ENCODE measurements around the gene SNRPB2.

DNA sequence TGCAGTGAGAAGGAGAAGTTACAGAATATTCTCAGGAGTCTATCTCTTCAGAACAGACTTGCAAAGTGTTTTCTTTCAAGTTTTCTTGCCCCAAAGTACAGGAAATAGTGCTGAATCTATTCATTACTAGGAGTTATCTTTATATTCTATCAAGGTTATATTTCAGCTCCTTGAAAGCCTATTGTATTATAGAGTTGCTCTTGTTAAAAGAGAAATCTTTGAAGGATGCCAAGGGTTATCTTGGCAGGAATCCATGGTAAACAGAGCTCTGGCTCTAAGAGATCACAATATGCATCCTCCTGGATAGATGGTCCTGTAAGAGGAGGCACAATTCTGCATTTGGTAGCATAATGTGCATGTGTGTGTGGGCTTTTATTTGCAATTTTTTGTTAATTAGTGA is 21.2 kb upstream of the SNRPB2 start:
- TF ChIP-seq, protein P1, sequence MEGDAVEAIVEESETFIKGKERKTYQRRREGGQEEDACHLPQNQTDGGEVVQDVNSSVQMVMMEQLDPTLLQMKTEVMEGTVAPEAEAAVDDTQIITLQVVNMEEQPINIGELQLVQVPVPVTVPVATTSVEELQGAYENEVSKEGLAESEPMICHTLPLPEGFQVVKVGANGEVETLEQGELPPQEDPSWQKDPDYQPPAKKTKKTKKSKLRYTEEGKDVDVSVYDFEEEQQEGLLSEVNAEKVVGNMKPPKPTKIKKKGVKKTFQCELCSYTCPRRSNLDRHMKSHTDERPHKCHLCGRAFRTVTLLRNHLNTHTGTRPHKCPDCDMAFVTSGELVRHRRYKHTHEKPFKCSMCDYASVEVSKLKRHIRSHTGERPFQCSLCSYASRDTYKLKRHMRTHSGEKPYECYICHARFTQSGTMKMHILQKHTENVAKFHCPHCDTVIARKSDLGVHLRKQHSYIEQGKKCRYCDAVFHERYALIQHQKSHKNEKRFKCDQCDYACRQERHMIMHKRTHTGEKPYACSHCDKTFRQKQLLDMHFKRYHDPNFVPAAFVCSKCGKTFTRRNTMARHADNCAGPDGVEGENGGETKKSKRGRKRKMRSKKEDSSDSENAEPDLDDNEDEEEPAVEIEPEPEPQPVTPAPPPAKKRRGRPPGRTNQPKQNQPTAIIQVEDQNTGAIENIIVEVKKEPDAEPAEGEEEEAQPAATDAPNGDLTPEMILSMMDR (conservative IDR thresholded peaks at IDR 0.05; ENCODE audit: low read length), result no peak
- no peak for TF ChIP-seq EZH2phosphoT487 (IDR thresholded peaks at IDR 0.05; ENCODE audit: borderline replicate concordance, low read depth, low read length)

All from OCI-LY7 (cell line).